IPS-NIHi11 (cell line): ENCODE results near the gene HPSE2.
A peak's percentile ranks its signal among the peaks of the same experiment; 100 is the strongest.

ENCODE experiments used
- DNase-seq: peaks from one replicate; pipeline ENCODE4 v3.0.0; 2012; ENCODE audit warnings: mixed read lengths, low spot score

Gene HPSE2

GRCh38 chr10:98430427-98430826 is 805.2 kb downstream of the HPSE2 start:
- no peak for DNase-seq

GRCh38 chr10:98429320-98430072 is 806.2 kb downstream of the HPSE2 start:
- no peak for DNase-seq

- no peak for DNase-seq
These were observed 808.6 kb downstream of the HPSE2 start for GRCh38 chr10:98427011-98427515.

GRCh38 chr10:98425511-98426352 is 809.9 kb downstream of the HPSE2 start:
- peak; percentile 89 for DNase-seq

GRCh38 chr10:98424295-98425254 is 811.1 kb downstream of the HPSE2 start:
- no peak for DNase-seq

GRCh38 chr10:98423691-98424120 is 811.9 kb downstream of the HPSE2 start:
- peak; percentile 69 for DNase-seq

- DNase-seq = no peak
These were observed 813.5 kb downstream of the HPSE2 start for GRCh38 chr10:98422182-98422581.

- DNase-seq = no peak
These were observed 814.9 kb downstream of the HPSE2 start for GRCh38 chr10:98420786-98421185.

GRCh38 chr10:98419469-98420261 is 816.0 kb downstream of the HPSE2 start:
- DNase-seq = no peak

- DNase-seq = no peak
These were observed 816.8 kb downstream of the HPSE2 start for GRCh38 chr10:98418665-98419468.

GRCh38 chr10:98417973-98418664 is 817.5 kb downstream of the HPSE2 start:
- DNase-seq = no peak

- no peak for DNase-seq
These were observed 818.1 kb downstream of the HPSE2 start for GRCh38 chr10:98417481-98417959.

GRCh38 chr10:98416606-98417388 is 818.9 kb downstream of the HPSE2 start:
- DNase-seq = no peak

GRCh38 chr10:98415731-98416119 is 819.9 kb downstream of the HPSE2 start:
- DNase-seq = no peak

GRCh38 chr10:98414932-98415730 is 820.5 kb downstream of the HPSE2 start, which contains the start of gene PYROXD2:
Gene PYROXD2 (minus strand): TSS chr10:98415182. CDS start chr10:98415135, 47 bp downstream.
- peak; percentile 98 for DNase-seq

- no peak for DNase-seq
These were observed 821.1 kb downstream of the HPSE2 start for GRCh38 chr10:98414578-98414931.

GRCh38 chr10:98411768-98412167 is 823.9 kb downstream of the HPSE2 start:
- no peak for DNase-seq

GRCh38 chr10:98411166-98411565 is 824.5 kb downstream of the HPSE2 start:
- no peak for DNase-seq
